GM12892 (cell line): ENCODE results near the gene ADPRS.

Experiments
- POLR2A ChIP-seq: IDR thresholded peaks from 2 replicates; pipeline ENCODE4 v1.6.1; 2011; ENCODE audit warnings: low read depth, low read length, control low read depth
- POLR2AphosphoS5 ChIP-seq: IDR thresholded peaks from 2 replicates; pipeline ENCODE4 v1.6.1; 2011; ENCODE audit warnings: low read depth, low read length, control low read depth

DNA sequence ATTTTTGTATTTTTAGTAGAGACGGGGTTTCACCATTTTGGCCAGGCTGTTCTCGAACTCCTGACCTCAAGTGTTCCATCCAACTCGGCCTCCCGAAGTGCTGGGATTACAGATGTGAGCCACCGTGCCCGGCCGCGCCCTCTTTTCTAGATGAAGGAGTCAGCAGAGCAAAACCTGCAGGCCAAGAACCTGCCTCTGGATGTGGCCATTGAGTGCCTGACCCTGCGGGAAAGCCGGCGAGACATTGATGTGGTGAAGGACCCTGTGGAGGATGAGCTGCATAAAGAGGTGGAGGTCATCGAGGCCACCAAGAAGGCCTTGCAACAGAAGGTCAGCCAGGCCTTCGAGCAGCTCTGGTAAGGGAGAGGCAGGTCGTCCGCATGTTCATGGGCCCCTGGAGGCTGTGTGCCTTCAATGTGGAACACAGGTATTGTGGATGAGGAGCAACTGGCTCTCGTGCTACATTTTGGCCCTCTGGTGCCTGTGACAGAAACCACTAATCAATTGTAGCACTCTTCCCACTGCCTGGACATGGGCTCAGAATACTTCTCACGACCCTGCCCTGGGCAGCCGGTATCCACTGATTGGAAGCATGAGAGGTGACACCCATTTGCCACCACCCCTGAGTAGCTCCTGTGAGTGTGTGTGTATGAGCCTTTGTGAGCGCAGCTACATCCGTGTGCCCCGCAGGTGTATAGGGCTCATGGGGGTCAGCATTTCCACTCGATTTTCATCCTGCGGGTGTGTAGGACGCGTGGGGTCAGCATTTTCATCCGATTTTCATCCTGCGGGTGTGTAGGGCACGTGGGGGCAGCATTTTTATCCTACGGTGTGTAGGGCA, 2.8 kb upstream of the ADPRS start:
- no peak for TF ChIP-seq POLR2A
- no peak for TF ChIP-seq POLR2AphosphoS5
